Measurements from ENCODE around the gene CNPPD1. TPM values are rescaled to one million over a fixed set of nuclear protein-coding genes. Genes with fewer than 3 reads are reported as not detected.

CNPPD1 gene
- total RNA-seq, 1 donor from 2014 or later: 32.2 TPM

GRCh38 chr2:219169930-219170654 is 6.6 kb downstream of the CNPPD1 start, which contains the start of gene SLC23A3:
Gene SLC23A3, minus strand, starts transcription at chr2:219170029. Its CDS starts 45 bp downstream, at chr2:219169984.
- no peak for TF ChIP-seq POLR2A (IDR thresholded peaks at IDR 0.05)
- TF ChIP-seq POLR2AphosphoS5 (IDR thresholded peaks at IDR 0.05; ENCODE audit: insufficient read depth in 1 of 2, low read depth in 1 of 2): no peak
- no peak for TF ChIP-seq CTCF (IDR thresholded peaks at IDR 0.05)
- no peaks in the 10 kb centered on the region for H3K27me3 ChIP-seq
- no peak within 1 kb of the TSS for H3K4me3 ChIP-seq
- peak in 1 of 2 donors; percentile 27 for DNase-seq (ENCODE audit: extremely low spot score in 2 of 2)
- no peaks in the 10 kb centered on the region for H3K9me3 ChIP-seq
- H3K36me3 ChIP-seq: peaks cover 0 to 27% of the 10 kb centered on the region in 2 donors
- peaks cover 5% of the 10 kb centered on the region for H3K4me1 ChIP-seq
- peak within 1 kb of the TSS; percentile 81 for H3K27ac ChIP-seq
- intact Hi-C loops (cut with DNase I): loop anchor here (5.0 to 10.0 kb wide), 2 partner anchors 127 to 215 kb away; partner anchors contain the start of gene DNPEP

DNA sequence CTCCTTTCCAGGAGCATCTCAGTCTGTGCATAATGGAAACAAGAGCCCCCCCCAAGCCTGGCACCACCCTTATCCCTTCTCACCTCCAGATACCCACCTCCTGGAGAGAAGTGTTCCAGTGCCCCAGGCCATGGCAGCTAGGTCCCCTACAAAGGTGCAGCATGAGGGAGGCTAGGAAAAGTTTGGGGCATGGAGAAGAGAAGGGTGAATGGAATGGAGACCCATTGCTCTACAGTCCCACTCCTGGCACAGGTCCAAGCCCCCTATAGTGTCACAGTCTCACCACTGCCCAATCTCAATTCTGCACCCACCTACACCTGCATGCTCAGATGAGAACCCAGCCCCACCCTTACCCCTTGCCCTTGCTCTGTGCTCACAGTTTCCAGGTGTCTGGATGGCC is 7.8 kb downstream of the CNPPD1 start:
- H3K4me3 ChIP-seq: no peak overlapping the region
- TF ChIP-seq POLR2AphosphoS5 (IDR thresholded peaks at IDR 0.05; ENCODE audit: insufficient read depth in 1 of 2, low read depth in 1 of 2): no peak
- no peak for TF ChIP-seq CTCF (IDR thresholded peaks at IDR 0.05)
- H3K27ac ChIP-seq: no peak overlapping the region
- no peaks in the 10 kb centered on the region for H3K27me3 ChIP-seq
- no peaks in the 10 kb centered on the region for H3K9me3 ChIP-seq
- peaks cover 0 to 16% of the 10 kb centered on the region in 2 donors for H3K36me3 ChIP-seq
- DNase-seq (ENCODE audit: extremely low spot score in 2 of 2): peak in 1 of 2 donors; percentile 81
- intact Hi-C loops (cut with DNase I): loop anchor here (5.0 to 10.0 kb wide), 2 partner anchors 128 to 216 kb away; partner anchors contain the start of gene DNPEP
- H3K4me1 ChIP-seq: no peaks in the 10 kb centered on the region

DNA sequence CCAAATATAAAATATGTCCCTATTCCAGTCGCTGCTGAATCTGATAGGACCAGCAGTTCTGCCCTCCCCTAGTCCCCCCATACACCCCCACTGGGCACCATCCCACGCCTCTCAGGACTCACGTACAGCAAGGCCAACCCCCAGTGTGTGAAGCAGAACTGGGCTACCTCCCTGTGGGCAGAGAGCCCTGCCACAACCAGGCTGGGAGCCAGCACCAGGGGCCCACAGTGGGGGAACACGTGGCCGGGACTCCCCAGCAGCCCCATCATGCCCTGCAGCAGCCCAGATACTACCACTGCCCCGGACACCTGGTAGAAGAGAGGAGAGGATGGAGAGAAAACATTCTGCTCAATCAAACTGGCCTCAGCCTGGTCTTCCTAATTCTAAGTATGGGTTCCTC is 8.2 kb downstream of the CNPPD1 start:
- Histone ChIP-seq H3K4me3 (no peak overlapping the region), H3K9me3 (no peaks in the 10 kb centered on the region), H3K27ac (no peak overlapping the region), H3K4me1 (no peaks in the 10 kb centered on the region), H3K36me3 (peaks cover 0 to 13% of the 10 kb centered on the region in 2 donors), H3K27me3 (no peaks in the 10 kb centered on the region)
- peak in 1 of 2 donors; percentile 76 for DNase-seq (ENCODE audit: extremely low spot score in 2 of 2)
- no peak for TF ChIP-seq POLR2A (IDR thresholded peaks at IDR 0.05)
- no peak for TF ChIP-seq POLR2AphosphoS5 (IDR thresholded peaks at IDR 0.05; ENCODE audit: insufficient read depth in 1 of 2, low read depth in 1 of 2)
- intact Hi-C loops (cut with DNase I): loop anchor here (5.0 to 10.0 kb wide), 2 partner anchors 129 to 216 kb away; partner anchors contain the start of gene DNPEP

DNA sequence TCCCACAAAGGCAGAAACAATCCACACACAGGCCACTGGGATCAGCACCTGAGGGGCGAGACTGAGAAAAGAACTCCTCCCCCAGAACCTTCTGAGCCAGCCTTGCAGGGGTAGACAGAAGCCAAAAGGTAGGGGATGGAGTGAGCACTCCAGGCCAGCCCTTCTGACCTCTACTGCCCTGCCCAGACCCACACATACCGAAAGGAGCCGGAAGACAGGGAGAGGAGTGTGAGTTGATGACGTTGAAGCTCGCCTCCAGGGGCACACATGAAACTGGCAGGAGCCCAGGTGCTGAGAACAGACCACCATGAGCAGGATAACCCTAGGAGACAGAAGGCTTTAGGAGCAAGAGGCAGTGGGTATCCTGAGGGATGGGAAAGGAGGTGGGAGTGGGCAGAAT is 8.7 kb downstream of the CNPPD1 start:
- no peaks in the 10 kb centered on the region for H3K27me3 ChIP-seq
- H3K4me3 ChIP-seq: no peak overlapping the region
- peak in 1 of 2 donors; percentile 62 for DNase-seq (ENCODE audit: extremely low spot score in 2 of 2)
- H3K4me1 ChIP-seq: no peaks in the 10 kb centered on the region
- H3K36me3 ChIP-seq: peaks cover 0 to 7% of the 10 kb centered on the region in 2 donors
- TF ChIP-seq POLR2A (IDR thresholded peaks at IDR 0.05) (no peak), POLR2AphosphoS5 (IDR thresholded peaks at IDR 0.05; ENCODE audit: insufficient read depth in 1 of 2, low read depth in 1 of 2) (no peak), CTCF (IDR thresholded peaks at IDR 0.05) (no peak)
- no peaks in the 10 kb centered on the region for H3K9me3 ChIP-seq
- intact Hi-C loops (cut with DNase I): loop anchor here (5.0 to 10.0 kb wide), 2 partner anchors 129 to 217 kb away; partner anchors contain the start of gene DNPEP
- H3K27ac ChIP-seq: no peak overlapping the region

- intact Hi-C loops (cut with DNase I): loop anchor here (5.0 to 10.0 kb wide), 2 partner anchors 132 to 220 kb away; partner anchors contain the start of gene DNPEP
- no peak for TF ChIP-seq CTCF (IDR thresholded peaks at IDR 0.05)
- no peak for TF ChIP-seq POLR2AphosphoS5 (IDR thresholded peaks at IDR 0.05; ENCODE audit: insufficient read depth in 1 of 2, low read depth in 1 of 2)
- no peak for TF ChIP-seq POLR2A (IDR thresholded peaks at IDR 0.05)
- Histone ChIP-seq H3K4me1 (peaks cover 8% of the 10 kb centered on the region), H3K36me3 (no peaks in the 10 kb centered on the region), H3K27ac (no peak overlapping the region), H3K9me3 (no peaks in the 10 kb centered on the region), H3K4me3 (no peak overlapping the region), H3K27me3 (no peaks in the 10 kb centered on the region)
- peak in 1 of 2 donors; percentile 37 for DNase-seq (ENCODE audit: extremely low spot score in 2 of 2)
Measured at GRCh38 chr2:219165058-219165911, 11.4 kb downstream of the CNPPD1 start.
